HS-27A (cell line): ENCODE measurements around the gene SSNA1.

Experiments used
- DNase-seq: peaks from one replicate; pipeline ENCODE4 v3.0.0-alpha.2; 2012; ENCODE audit warnings: low read depth, missing footprints

Gene SSNA1

DNA sequence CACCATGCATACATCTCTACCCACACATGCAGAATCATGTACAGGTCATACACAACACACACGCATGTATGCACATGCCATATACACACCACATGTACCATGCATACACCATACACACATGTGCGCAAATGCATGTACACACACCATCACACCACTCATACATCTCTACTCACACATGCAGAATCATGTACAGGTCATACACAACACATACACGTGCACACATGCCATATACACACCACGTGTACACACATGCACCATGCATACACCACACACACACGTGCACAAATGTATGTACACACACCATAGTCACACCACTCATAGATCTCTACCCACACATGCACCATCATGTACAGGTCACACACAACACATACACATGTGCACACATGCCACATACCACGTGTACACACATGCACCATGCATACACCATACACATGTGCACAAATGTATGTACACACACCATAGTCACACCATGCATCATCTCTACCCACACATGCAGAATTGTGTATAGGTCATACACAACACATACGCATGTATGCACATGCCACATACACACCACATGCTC is 35.6 kb upstream of the SSNA1 start:
- DNase-seq: no peak

- no peak for DNase-seq
Measured at GRCh38 chr9:137156567-137157375, 31.7 kb upstream of the SSNA1 start.

GRCh38 chr9:137157618-137158415 is 30.7 kb upstream of the SSNA1 start:
- no peak for DNase-seq

DNA sequence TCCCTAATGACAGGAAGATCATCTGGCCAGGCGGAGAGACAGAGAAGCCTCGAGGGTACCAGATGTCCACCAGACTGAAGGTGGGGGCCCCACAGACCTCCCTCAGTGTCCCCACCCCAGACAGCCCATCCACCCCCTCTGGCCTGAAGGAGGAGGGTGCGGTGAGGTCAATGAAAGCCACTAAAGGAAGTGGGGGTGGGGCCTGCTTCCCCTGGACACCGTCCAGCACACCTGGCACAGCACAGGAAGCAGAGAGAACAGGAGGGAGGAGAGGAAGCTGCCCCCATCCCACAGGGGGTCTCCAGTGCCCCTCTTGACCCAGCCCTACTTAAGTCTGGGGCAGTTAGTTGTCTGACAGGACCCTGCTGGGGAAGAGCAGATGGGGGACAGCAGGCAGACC is 29.9 kb upstream of the SSNA1 start:
- DNase-seq: no peak

GRCh38 chr9:137159105-137160053 is 29.1 kb upstream of the SSNA1 start:
- DNase-seq: no peak

- DNase-seq: no peak
Measured at GRCh38 chr9:137160054-137160425, 28.4 kb upstream of the SSNA1 start.

- no peak for DNase-seq
Measured at GRCh38 chr9:137160716-137161557, 27.5 kb upstream of the SSNA1 start.

DNA sequence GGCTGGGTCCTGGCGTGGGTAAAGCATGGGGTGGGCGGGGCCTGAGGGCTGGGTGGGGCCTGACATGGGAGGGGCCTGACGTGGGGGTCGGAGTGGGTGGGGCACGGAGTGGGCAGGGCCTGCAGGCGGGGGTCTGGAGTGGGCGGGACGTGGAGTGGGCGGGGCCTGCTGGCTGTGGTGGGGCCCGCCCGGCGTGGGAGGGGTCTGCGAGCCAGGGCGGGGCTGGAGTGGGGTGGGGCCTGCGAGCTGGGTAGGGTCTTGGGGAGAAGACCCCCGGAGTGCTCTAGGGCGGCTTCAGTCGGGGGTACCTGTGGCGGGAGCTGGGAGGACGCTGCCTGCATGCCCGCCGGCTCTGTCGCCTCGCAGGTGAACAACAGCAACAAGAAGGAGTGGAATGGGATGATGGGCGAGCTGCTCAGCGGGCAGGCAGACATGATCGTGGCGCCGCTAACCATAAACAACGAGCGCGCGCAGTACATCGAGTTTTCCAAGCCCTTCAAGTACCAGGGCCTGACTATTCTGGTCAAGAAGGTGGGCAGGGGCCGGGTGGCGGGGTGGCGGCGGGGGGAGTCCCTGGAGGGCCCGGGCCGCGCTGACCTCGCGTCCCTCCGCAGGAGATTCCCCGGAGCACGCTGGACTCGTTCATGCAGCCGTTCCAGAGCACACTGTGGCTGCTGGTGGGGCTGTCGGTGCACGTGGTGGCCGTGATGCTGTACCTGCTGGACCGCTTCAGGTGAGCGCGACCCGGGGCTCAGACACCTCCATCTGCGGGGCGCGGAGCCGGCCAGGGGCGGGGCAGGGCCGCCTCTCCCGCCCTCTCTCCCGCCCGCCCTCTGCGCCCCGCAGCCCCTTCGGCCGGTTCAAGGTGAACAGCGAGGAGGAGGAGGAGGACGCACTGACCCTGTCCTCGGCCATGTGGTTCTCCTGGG is 26.7 kb upstream of the SSNA1 start:
- DNase-seq: no peak

DNA sequence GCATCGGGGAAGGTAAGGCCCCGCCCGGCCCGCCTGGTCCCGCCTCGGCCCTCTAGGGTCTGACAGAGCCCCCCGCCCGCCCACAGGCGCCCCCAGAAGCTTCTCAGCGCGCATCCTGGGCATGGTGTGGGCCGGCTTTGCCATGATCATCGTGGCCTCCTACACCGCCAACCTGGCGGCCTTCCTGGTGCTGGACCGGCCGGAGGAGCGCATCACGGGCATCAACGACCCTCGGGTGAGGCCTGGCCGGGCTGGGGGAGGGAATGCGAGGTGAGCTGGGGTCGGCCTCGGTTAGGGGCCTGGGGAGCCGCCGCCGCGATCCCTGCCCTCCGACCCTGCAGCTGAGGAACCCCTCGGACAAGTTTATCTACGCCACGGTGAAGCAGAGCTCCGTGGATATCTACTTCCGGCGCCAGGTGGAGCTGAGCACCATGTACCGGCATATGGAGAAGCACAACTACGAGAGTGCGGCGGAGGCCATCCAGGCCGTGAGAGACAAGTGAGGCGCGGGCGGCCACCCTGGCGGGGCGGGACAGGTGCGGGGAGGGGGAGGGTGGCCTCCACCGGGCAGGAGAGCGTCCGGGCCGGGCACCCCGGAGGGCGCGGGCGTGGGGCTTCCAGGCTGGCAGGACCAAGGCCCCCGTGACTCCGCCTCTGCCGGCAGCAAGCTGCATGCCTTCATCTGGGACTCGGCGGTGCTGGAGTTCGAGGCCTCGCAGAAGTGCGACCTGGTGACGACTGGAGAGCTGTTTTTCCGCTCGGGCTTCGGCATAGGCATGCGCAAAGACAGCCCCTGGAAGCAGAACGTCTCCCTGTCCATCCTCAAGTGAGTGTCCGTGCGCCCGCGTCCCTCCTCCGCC is 25.7 kb upstream of the SSNA1 start:
- no peak for DNase-seq

DNA sequence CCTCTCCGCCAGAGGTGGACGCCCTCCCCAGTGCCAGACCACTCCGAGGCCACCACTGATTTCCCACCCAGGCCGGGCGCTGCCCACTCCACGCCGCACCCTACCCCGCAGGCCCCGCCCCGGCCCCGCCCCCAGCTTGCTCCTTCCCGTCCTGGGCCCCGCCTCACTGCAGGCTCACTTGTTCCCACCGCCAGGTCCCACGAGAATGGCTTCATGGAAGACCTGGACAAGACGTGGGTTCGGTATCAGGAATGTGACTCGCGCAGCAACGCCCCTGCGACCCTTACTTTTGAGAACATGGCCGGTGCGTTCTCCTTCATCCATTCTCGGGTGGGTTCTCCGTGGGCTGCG is 25.1 kb upstream of the SSNA1 start:
- DNase-seq: no peak

GRCh38 chr9:137163805-137164204 is 24.7 kb upstream of the SSNA1 start:
- no peak for DNase-seq

DNA sequence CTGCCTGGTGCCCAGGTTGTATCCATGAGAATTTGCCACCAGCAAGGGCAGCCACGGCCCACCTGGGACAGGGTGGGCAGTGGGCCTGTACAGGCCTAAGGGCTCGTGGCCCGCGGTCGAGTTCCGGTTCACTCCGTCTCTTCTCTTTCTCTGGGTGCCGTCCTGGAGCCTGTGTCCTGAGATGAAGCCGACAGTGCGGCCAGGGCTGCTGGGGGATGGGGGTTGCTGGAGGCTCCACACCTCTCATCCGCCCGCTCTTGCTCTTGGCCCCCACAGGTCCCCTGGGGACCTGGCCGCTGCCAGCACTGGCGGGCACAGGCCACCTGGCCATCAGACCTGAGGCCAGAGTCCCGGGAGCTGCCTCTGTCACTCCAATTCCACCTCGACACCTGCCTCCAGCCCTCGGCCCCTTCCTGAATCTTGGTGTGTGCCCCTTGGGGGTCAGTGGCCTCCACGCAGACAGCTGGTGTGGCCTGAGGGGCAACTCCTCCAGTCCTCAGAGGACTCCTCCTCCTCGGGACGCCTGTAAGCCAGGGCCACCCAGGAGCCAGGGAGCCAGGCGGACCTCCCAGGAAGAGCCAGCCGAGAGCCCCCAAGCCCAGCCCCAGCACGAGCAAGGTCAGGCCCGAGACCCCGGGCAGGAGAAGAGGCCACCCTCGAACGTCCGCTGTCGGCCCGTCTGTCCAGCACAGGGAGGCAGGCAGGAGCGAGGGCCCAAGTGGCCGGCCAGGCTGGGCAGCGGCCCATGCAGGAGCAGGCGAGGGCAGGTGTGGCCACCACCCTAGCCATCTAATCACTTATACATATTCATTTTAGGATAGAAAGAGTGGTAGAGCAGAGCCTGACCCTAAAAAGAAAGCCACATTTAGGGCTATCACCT is 23.9 kb upstream of the SSNA1 start:
- DNase-seq: no peak

GRCh38 chr9:137165250-137165836 is 23.1 kb upstream of the SSNA1 start:
- no peak for DNase-seq

- DNase-seq: no peak
Measured at GRCh38 chr9:137166380-137167229, 21.9 kb upstream of the SSNA1 start.

DNA sequence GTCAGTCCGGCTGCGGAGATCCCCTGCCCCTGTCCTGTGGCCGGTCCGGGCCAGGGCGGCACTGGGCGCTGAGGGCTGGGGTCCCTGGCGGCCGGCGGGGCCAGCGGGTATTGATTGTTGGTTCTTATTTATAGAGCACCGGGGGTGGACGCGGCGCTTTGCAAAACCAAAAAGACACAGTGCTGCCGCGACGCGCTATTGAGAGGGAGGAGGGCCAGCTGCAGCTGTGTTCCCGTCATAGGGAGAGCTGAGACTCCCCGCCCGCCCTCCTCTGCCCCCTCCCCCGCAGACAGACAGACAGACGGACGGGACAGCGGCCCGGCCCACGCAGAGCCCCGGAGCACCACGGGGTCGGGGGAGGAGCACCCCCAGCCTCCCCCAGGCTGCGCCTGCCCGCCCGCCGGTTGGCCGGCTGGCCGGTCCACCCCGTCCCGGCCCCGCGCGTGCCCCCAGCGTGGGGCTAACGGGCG is 21.2 kb upstream of the SSNA1 start:
- no peak for DNase-seq

- no peak for DNase-seq
Measured at GRCh38 chr9:137167747-137168572, 20.5 kb upstream of the SSNA1 start.
